Ascending aorta (tissue), 2 donors: Measurements from ENCODE around the gene ERN1. TPM values are rescaled to one million over a fixed set of nuclear protein-coding genes. Genes with fewer than 3 reads are reported as not detected.

ENCODE experiments used
- DNase-seq, 2 donors: peaks; one replicate each; pipeline ENCODE4 v3.0.0-alpha.2; 2019; ENCODE audit warnings: low spot score in 2 of 2
- H3K27ac ChIP-seq, 2 donors: fragments of 200-600 bp; sonication (generic); one replicate each; pipeline ENCODE4 v1.5.1; 2016 to 2017; ENCODE audit warnings: mild to moderate bottlenecking in 1 of 2
- H3K27me3 ChIP-seq: fragments of 200-600 bp; sonication (generic); one replicate; pipeline ENCODE4 v1.5.1; 2017
- H3K36me3 ChIP-seq, 2 donors: fragments of 200-600 bp; sonication (generic); one replicate each; pipeline ENCODE4 v1.5.1; 2016
- H3K4me1 ChIP-seq, 2 donors: fragments of 200-600 bp; sonication (generic); one replicate each; pipeline ENCODE4 v1.5.1; 2016 to 2017; ENCODE audit warnings: mild to moderate bottlenecking in 1 of 2
- H3K4me3 ChIP-seq, 2 donors: fragments of 200-600 bp; sonication (generic); one replicate each; pipeline ENCODE4 v1.5.1; 2016 to 2017; ENCODE audit warnings: mild to moderate bottlenecking in 1 of 2
- H3K9me3 ChIP-seq, 2 donors: fragments of 200-600 bp; sonication (generic); one replicate each; pipeline ENCODE4 v1.5.1; 2016
- intact Hi-C: fragments of 100-400 bp; cut with DNase I; formaldehyde crosslinking; loops from one replicate; pipeline ENCODE4 v1.15.1; 2023
- total RNA-seq: library from RNA; depleted of rRNA; stranded (reverse); fragments of >200 nt; gene quantifications from one replicate; pipeline ENCODE4 v1.1.0, GENCODE V29; 2016
- TF ChIP-seq, protein P1 (sequence below), 3 experiments: fragments of 200-600 bp in 2 of 3; fragments of 450-650 bp in 1 of 3; sonication (generic) in 2 of 3; IDR thresholded peaks; one replicate each; pipeline ENCODE4 v1.5.1; 2016 to 2019; ENCODE audit warnings: antibody characterized with exemption in 3 of 3, mild to moderate bottlenecking in 1 of 3, moderate library complexity in 1 of 3

Gene ERN1
- total RNA-seq, 1 donor from 2014 or later: 26.5 TPM

DNA sequence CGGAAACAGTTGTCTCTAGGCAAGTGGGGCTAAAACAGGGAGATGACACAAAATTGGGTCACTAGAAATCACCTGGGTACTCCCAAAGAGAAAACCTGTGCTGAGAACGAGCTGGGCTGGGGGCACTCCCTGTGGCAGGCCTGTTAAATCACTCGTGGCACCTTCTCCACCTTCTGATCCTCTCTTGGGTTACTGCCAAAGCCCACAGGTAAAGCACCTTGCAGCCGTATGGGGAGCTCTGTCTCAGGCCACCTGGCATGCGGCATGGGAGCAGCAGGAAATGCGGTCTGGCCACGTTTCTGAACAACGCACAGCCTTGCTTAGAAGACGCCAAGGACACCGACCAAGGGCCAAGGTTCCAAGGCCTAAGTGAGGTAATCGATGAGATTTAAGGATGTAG lies 88.0 kb downstream of the ERN1 start:
- intact Hi-C loops: no loop called here
- Histone ChIP-seq H3K27me3 (no peaks in the 10 kb centered on the region), H3K36me3 (peaks cover 34 to 41% of the 10 kb centered on the region in 2 donors), H3K9me3 (no peaks in the 10 kb centered on the region), H3K4me1 (no peaks in the 10 kb centered on the region), H3K4me3 (no peak overlapping the region), H3K27ac (no peak overlapping the region)
- TF ChIP-seq, protein P1, sequence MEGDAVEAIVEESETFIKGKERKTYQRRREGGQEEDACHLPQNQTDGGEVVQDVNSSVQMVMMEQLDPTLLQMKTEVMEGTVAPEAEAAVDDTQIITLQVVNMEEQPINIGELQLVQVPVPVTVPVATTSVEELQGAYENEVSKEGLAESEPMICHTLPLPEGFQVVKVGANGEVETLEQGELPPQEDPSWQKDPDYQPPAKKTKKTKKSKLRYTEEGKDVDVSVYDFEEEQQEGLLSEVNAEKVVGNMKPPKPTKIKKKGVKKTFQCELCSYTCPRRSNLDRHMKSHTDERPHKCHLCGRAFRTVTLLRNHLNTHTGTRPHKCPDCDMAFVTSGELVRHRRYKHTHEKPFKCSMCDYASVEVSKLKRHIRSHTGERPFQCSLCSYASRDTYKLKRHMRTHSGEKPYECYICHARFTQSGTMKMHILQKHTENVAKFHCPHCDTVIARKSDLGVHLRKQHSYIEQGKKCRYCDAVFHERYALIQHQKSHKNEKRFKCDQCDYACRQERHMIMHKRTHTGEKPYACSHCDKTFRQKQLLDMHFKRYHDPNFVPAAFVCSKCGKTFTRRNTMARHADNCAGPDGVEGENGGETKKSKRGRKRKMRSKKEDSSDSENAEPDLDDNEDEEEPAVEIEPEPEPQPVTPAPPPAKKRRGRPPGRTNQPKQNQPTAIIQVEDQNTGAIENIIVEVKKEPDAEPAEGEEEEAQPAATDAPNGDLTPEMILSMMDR (IDR thresholded peaks at IDR 0.05): no peak
- peak in 1 of 2 donors; percentile 28 for DNase-seq

DNA sequence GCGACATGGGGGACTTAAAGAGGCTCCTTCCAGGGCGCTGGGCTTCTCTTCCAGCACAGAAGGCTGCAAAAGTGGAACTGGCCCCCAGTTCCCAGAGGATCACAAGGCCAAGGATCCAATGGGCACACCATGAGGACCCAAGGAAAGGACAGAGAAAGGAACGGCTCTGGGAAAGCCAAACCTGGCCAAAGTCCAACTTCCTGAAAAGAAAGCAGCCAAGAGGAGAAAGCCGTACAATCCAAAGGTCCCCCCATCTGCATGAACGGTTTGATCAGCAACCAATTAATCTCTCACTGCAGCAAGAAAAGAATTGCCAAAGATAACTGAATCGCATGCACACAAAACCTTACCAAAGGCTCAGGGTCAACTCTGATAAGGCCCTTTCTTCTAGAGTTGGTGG lies 89.7 kb downstream of the ERN1 start:
- H3K9me3 ChIP-seq: no peaks in the 10 kb centered on the region
- no peaks in the 10 kb centered on the region for H3K27me3 ChIP-seq
- no peak overlapping the region for H3K27ac ChIP-seq
- peak in 1 of 2 donors; percentile 45 for DNase-seq
- intact Hi-C loops: no loop called here
- H3K36me3 ChIP-seq: peaks cover 18 to 23% of the 10 kb centered on the region in 2 donors
- H3K4me1 ChIP-seq: no peaks in the 10 kb centered on the region
- TF ChIP-seq, protein P1 (IDR thresholded peaks at IDR 0.05): no peak
- H3K4me3 ChIP-seq: no peak overlapping the region

GRCh38 chr17:64039106-64039400 lies 90.9 kb downstream of the ERN1 start:
- Histone ChIP-seq H3K27me3 (no peaks in the 10 kb centered on the region), H3K9me3 (no peaks in the 10 kb centered on the region), H3K4me1 (no peaks in the 10 kb centered on the region), H3K27ac (no peak overlapping the region), H3K4me3 (no peak overlapping the region), H3K36me3 (peaks cover 6 to 12% of the 10 kb centered on the region in 2 donors)
- TF ChIP-seq, protein P1 (IDR thresholded peaks at IDR 0.05): no peak
- DNase-seq: no peak
- intact Hi-C loops: no loop called here

DNA sequence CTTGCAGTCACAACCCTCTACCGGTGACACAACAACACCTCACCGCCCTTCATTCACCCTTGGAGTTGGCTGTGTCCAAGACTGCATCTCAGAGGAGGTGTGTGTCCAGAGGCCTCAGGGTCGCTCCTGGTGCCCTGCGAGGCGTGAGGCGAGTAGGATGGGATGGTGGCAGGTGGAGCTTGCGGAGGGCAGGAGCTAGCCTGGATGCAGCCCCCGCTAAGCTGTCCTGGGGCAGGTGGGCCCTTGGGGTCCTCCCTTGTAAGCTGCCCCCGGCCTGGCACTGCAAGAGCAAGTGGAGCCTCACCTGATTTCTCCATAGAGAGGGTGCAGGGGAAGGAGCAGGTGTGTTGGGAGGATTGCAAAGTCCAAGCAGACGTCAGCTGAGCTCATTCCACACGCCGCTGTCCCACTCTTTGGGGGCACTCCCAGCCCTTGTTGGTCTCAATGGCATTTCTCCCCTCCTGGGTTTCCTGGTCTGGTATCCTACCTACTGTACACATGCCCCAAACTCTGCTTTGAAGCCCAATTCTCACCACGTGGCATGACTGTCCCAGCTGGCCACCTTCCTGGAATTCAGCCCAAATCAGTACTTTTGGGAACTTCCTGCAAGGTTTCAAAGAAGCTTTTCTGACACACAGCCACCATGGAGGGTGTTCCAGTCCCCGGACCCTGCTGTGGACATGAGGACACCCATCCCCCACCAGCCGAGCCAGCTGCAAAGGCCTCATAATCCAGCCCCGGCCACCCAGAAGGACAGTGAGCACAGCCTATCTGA lies 91.4 kb downstream of the ERN1 start:
- peaks cover under 1 to 7% of the 10 kb centered on the region in 2 donors for H3K36me3 ChIP-seq
- TF ChIP-seq, protein P1 (IDR thresholded peaks at IDR 0.05): no peak
- no peak overlapping the region for H3K4me3 ChIP-seq
- intact Hi-C loops: no loop called here
- H3K4me1 ChIP-seq: no peaks in the 10 kb centered on the region
- H3K27me3 ChIP-seq: no peaks in the 10 kb centered on the region
- H3K27ac ChIP-seq: no peak overlapping the region
- no peaks in the 10 kb centered on the region for H3K9me3 ChIP-seq
- peak in 1 of 2 donors; percentile 40 for DNase-seq

DNA sequence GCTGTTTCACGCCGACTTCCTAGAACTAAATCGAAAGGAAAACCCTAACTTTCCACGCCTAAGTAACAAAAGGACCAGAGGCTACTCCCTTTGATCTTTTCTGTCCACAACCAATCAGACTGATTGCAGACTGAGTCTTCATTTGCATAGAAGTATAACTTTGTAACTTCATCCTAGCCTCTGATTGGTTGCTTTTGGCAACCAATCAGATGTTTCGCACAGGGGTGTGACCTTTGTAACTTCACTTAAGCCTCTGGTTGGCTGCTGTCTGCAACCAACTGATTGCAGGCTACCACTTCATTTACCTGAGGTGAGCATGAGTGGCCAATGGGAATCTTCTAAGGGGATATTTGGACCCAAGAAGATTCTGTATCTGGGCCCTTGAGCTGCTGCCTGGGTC lies 92.1 kb downstream of the ERN1 start:
- intact Hi-C loops: no loop called here
- no peak overlapping the region for H3K4me3 ChIP-seq
- DNase-seq: peak in 1 of 2 donors; percentile 22
- no peaks in the 10 kb centered on the region for H3K9me3 ChIP-seq
- no peaks in the 10 kb centered on the region for H3K27me3 ChIP-seq
- H3K4me1 ChIP-seq: no peaks in the 10 kb centered on the region
- TF ChIP-seq, protein P1 (IDR thresholded peaks at IDR 0.05): no peak
- peaks cover 0 to 4% of the 10 kb centered on the region in 2 donors for H3K36me3 ChIP-seq
- no peak overlapping the region for H3K27ac ChIP-seq
